Measurements from ENCODE around the gene U2AF1L4.

Gene U2AF1L4

DNA sequence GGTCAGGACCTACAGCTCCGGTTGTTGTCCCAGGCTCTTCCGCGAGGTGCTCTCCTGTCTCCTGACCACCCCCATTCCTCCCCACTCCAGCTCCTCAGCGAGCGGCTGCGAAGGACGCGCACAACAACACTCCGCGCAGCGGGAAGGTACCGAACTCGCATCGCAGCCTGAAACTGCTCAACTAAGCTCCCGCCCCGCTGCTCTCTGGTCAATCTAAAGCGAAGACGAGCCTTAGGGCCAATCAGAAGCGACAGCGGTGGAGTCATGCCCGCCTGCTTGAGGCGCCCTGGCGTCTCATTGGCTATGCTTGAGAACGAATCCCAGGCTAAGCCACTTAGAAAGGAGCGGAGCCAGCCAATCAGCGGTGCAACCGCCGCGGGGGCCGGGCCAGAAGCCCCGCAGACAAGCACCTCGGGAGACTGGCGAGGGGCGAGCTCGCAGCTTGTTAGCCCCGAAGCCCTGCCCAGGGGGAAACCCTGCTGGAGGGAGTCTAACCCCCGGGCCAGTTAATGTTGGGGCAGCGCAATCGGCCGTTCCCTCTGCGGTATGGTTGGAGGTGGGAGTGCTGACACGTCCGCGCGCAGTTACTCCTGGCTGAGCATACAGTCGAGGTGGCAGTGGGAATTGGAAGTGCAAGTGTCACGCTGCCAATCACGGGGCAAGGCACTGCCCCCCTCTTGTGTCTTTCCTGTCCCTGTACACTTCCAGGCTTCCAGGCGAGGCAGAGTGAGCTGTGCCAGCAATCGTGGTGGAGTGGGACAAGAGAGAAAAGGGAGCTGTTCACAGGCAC lies 42.8 kb downstream of the U2AF1L4 start:
- H3K27me3 Mint-ChIP-seq, result peaks cover 13% of the 10 kb centered on the region
- peak overlapping the region; percentile 82 for H3K4me3 Mint-ChIP-seq
- no peaks in the 10 kb centered on the region for H3K36me3 Mint-ChIP-seq
- peak; percentile 97 for DNase-seq
- peak overlapping the region; percentile 94 for H3K27ac Mint-ChIP-seq
- H3K4me1 Mint-ChIP-seq, result peaks cover 18% of the 10 kb centered on the region
- CTCF ChIA-PET, result interaction anchor here (1.1 to 12.6 kb wide), 3 partner anchors 8 to 37 kb away, joined by 4 to 236 read pairs (median 6); no protein-coding TSS in a partner anchor
- no peaks in the 10 kb centered on the region for H3K9me3 Mint-ChIP-seq

GRCh38 chr19:35696835-35697234 lies 48.4 kb downstream of the U2AF1L4 start:
- Mint-ChIP-seq H3K36me3 (no peaks in the 10 kb centered on the region), H3K4me3 (no peak overlapping the region), H3K27me3 (peaks cover 4% of the 10 kb centered on the region), H3K4me1 (peaks cover 27% of the 10 kb centered on the region), H3K27ac (no peak overlapping the region), H3K9me3 (no peaks in the 10 kb centered on the region)
- DNase-seq, result no peak
- CTCF ChIA-PET, result interaction anchor here (0.6 to 12.6 kb wide), 9 partner anchors 8 to 234 kb away, joined by 3 to 236 read pairs (median 3); partner anchors contain the start of genes PSENEN, U2AF1L4 and ZBTB32

- CTCF ChIA-PET, result interaction anchor here (0.6 to 12.6 kb wide), 12 partner anchors 9 to 257 kb away, joined by 3 to 236 read pairs (median 4); partner anchors contain the start of gene ZBTB32
- peaks cover 4% of the 10 kb centered on the region for H3K27me3 Mint-ChIP-seq
- H3K4me1 Mint-ChIP-seq, result peaks cover 26% of the 10 kb centered on the region
- DNase-seq, result no peak
- no peaks in the 10 kb centered on the region for H3K36me3 Mint-ChIP-seq
- H3K4me3 Mint-ChIP-seq, result no peak overlapping the region
- no peaks in the 10 kb centered on the region for H3K9me3 Mint-ChIP-seq
- no peak overlapping the region for H3K27ac Mint-ChIP-seq
Observed at GRCh38 chr19:35695895-35696422, 49.3 kb downstream of the U2AF1L4 start.

- DNase-seq, result peak; percentile 94
- no peak overlapping the region for H3K27ac Mint-ChIP-seq
- peaks cover 20% of the 10 kb centered on the region for H3K4me1 Mint-ChIP-seq
- H3K4me3 Mint-ChIP-seq, result no peak overlapping the region
- CTCF ChIA-PET, result interaction anchor here (0.6 to 12.6 kb wide), 17 partner anchors 8 to 703 kb away, joined by 3 to 236 read pairs (median 5); partner anchors contain the start of genes LIN37 and PSENEN
- H3K36me3 Mint-ChIP-seq, result no peaks in the 10 kb centered on the region
- peaks cover 9% of the 10 kb centered on the region for H3K27me3 Mint-ChIP-seq
- no peaks in the 10 kb centered on the region for H3K9me3 Mint-ChIP-seq
Observed at GRCh38 chr19:35693835-35694599, 51.2 kb downstream of the U2AF1L4 start.

DNA sequence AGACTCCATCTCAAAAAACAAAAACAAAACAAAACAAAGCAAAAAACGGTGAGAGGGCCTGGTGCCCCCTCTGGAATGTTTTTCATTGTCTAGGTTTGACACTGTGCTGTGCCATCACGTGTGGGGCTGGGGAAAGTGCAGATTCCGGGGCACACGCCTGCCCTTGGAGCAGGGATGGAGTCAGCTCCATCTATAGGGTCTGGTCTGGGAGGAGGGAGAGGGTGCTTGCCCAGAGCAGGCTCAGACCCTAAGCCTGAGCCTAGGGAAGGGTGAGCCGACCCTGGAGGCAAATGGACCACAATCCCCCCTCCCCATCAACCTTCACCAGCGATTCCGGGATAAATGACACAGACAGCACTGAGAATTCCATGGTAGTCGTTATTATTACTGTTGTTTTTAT lies 51.8 kb downstream of the U2AF1L4 start:
- Mint-ChIP-seq H3K36me3 (no peaks in the 10 kb centered on the region), H3K4me3 (no peak overlapping the region), H3K4me1 (peaks cover 20% of the 10 kb centered on the region), H3K9me3 (no peaks in the 10 kb centered on the region), H3K27ac (no peak overlapping the region), H3K27me3 (peaks cover 9% of the 10 kb centered on the region)
- DNase-seq, result no peak
- CTCF ChIA-PET, result interaction anchor here (0.6 to 12.6 kb wide), 9 partner anchors 20 to 233 kb away, joined by 3 to 236 read pairs (median 4); no protein-coding TSS in a partner anchor
